Vagina (tissue), 2 donors: ENCODE results near the gene PURA.

ENCODE experiments used
- POLR2A ChIP-seq, 2 donors: fragments of 450-650 bp; IDR thresholded peaks; one replicate each; pipeline ENCODE4 v1.6.1; 2017; ENCODE audit warnings: antibody characterized with exemption in 2 of 2, mild to moderate bottlenecking in 2 of 2, moderate library complexity in 2 of 2
- TF ChIP-seq, protein P1 (sequence below), 3 experiments: fragments of 450-650 bp in 2 of 3; fragments of 200-600 bp in 1 of 3; sonication (generic) in 1 of 3; IDR thresholded peaks; one replicate each; pipeline ENCODE4 v1.5.1; 2017 to 2019; ENCODE audit warnings: antibody characterized with exemption in 3 of 3, mild to moderate bottlenecking in 2 of 3, moderate library complexity in 2 of 3

DNA sequence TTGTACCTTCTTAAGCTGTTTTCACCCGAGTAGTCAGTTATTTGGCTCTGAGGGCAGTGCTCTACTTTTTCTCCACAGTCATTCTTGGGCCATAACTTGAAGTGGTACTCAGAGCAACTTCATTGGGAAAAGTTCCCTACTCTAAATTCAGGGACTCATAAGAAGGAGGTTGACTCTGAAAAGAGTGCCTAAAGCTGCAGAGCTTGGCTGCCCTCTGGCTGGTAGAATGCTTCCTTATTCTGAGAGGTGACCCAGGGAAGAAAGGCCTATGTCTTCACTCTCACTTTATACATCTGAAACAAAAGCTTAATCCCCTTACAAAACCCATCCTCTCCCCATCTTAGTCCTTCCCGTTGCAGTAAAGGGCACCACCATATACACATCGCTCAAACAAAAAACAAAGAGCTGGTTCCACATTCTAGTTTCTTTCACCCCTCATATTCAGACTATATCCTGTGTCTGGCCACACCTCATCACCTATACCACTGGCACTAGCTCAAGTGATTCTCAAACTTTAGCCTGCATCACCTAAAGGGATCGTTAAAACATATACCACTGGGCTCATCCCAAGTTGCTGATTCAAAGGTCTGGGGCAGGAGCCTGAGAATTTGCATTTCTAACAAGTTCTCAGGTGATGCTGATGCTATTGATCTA is 19.7 kb downstream of the PURA start:
- TF ChIP-seq, protein P1, sequence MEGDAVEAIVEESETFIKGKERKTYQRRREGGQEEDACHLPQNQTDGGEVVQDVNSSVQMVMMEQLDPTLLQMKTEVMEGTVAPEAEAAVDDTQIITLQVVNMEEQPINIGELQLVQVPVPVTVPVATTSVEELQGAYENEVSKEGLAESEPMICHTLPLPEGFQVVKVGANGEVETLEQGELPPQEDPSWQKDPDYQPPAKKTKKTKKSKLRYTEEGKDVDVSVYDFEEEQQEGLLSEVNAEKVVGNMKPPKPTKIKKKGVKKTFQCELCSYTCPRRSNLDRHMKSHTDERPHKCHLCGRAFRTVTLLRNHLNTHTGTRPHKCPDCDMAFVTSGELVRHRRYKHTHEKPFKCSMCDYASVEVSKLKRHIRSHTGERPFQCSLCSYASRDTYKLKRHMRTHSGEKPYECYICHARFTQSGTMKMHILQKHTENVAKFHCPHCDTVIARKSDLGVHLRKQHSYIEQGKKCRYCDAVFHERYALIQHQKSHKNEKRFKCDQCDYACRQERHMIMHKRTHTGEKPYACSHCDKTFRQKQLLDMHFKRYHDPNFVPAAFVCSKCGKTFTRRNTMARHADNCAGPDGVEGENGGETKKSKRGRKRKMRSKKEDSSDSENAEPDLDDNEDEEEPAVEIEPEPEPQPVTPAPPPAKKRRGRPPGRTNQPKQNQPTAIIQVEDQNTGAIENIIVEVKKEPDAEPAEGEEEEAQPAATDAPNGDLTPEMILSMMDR (IDR thresholded peaks at IDR 0.05): no peak
- TF ChIP-seq POLR2A (IDR thresholded peaks at IDR 0.05): no peak
